ENCODE data around the gene LRRK1.

DNA sequence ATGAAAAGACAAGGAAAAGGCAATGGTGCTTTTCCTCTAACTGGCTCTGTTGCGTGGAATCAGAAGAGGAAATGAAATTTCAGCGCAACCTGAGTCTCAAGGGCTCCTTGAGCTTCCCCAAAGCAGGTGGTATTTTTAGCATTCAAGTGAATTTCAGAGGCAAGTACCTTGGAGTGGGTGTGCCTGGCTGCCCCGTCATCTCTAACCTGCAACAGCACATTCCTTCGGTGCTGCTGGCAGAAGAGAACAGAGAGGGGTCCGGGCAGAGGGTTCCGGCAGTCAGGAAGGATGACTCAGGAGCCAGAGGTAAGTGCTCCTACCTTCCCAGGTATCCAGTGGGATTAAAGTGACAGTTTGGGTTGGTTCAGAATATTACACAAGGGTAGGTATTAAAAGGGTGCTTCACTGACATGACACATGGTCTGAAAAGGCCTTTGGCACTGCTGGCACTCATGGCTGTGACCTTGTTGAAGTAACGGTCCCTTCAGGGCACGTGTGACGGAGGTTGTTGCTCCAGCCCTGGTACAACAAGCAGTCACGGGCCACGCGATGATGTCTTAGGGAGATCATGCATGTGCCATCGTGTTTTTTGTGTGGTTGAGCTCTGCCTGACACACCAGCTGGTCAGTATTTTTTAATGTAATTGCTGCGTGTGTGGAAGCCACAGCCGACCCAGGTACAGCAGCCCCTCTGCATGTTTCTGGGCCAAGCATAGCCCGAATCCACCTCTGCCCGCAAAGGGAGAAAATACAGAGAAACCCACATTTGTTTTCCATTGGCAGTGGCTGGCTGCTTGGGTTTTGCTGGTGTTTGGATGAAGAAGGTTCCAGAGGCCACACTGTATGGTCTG, 75.7 kb downstream of the LRRK1 start:
- TF ChIP-seq EZH2 (IDR thresholded peaks at IDR 0.05) = no peak
- no peak for TF ChIP-seq POLR2AphosphoS5 (IDR thresholded peaks at IDR 0.05; ENCODE audit: borderline replicate concordance, low read depth, low read length)
- no peak for TF ChIP-seq FOXP2 (optimal IDR thresholded peaks at IDR 0.05; ENCODE audit: control extremely low read depth, extremely low read length, insufficient read depth)

All from SK-N-MC (cell line).